Natural killer cell (primary cell): ENCODE measurements around the gene NADK2. TPM values are rescaled to one million over a fixed set of nuclear protein-coding genes. Genes with fewer than 3 reads are reported as not detected.
"Not testable (repeated sequence)": the region's sequence is repeated elsewhere in the genome, so short reads cannot be mapped to it uniquely, and the experiment has no call there.

Source experiments
- ATAC-seq, 3 donors: fragments of 150-1000 bp in 2 of 3; fragments of 200-7000 bp in 1 of 3; cut with Tn5 transposase; 1 replicate in 1 of 3; 2 replicates in 2 of 3; pipeline ENCODE4 v1.10.0; 2021; ENCODE audit warnings: mild to moderate bottlenecking in 2 of 3, moderate library complexity in 2 of 3
- DNase-seq, 2 donors: peaks; one replicate each; pipeline versions ENCODE4 v3.0.0 to v3.0.0-alpha.2; 2013 to 2021; ENCODE audit warnings: mixed read lengths in 1 of 2
- H3K27ac ChIP-seq: one replicate; pipeline ENCODE4 v1.5.1; 2013; ENCODE audit warnings: mild to moderate bottlenecking, low read length
- H3K27me3 ChIP-seq: one replicate; pipeline ENCODE4 v1.6.1; 2013; ENCODE audit warnings: low read length; ENCODE audit not compliant: control insufficient read depth, insufficient read depth
- H3K36me3 ChIP-seq: one replicate; pipeline ENCODE4 v1.6.1; 2013; ENCODE audit warnings: low read length; ENCODE audit not compliant: control insufficient read depth, insufficient read depth
- H3K4me1 ChIP-seq: one replicate; pipeline ENCODE4 v1.6.1; 2013; ENCODE audit warnings: low read length; ENCODE audit not compliant: control insufficient read depth, insufficient read depth
- H3K4me3 ChIP-seq: one replicate; pipeline ENCODE4 v1.5.1; 2013; ENCODE audit warnings: low read length
- H3K9me3 ChIP-seq: one replicate; pipeline ENCODE4 v1.6.1; 2013; ENCODE audit warnings: low read length; ENCODE audit not compliant: control insufficient read depth, insufficient read depth
- H3K27ac Mint-ChIP-seq, 2 donors: one replicate each; pipeline ENCODE4 v1.8.0; 2022; ENCODE audit warnings: mild to moderate bottlenecking in 2 of 2, mixed read lengths in 2 of 2, moderate library complexity in 1 of 2
- H3K27me3 Mint-ChIP-seq, 2 donors: one replicate each; pipeline ENCODE4 v1.8.0; 2022; ENCODE audit warnings: low read depth in 2 of 2, mixed read lengths in 2 of 2
- H3K36me3 Mint-ChIP-seq: one replicate; pipeline ENCODE4 v1.8.0; 2022; ENCODE audit warnings: mixed read lengths
- H3K4me1 Mint-ChIP-seq, 2 donors: one replicate each; pipeline ENCODE4 v1.8.0; 2022; ENCODE audit warnings: mixed read lengths in 2 of 2
- H3K4me3 Mint-ChIP-seq: one replicate; pipeline ENCODE4 v1.8.0; 2022; ENCODE audit warnings: mild to moderate bottlenecking, moderate library complexity, mixed read lengths
- H3K9me3 Mint-ChIP-seq, 2 donors: one replicate each; pipeline ENCODE4 v1.8.0; 2022; ENCODE audit warnings: mixed read lengths in 2 of 2
- CTCF ChIP-seq: fragments of 200-600 bp; IDR thresholded peaks from one replicate; pipeline ENCODE4 v1.8.0; 2022; ENCODE audit warnings: antibody characterized with exemption
- WGBS: methylation state at CpG from one replicate; pipeline ENCODE4 v1.1.7; 2013; ENCODE audit warnings: missing lambda C conversion rate; ENCODE audit not compliant: insufficient coverage; 5-methylcytosine and 5-hydroxymethylcytosine counted together
- intact Hi-C: fragments of 100-400 bp; cut with micrococcal nuclease; formaldehyde crosslinking; loops from one replicate; pipeline ENCODE4 v1.14.2; 2022
- total RNA-seq, 4 donors: library from RNA; stranded (reverse); fragments of 120-200 nt in 1 of 4; gene quantifications; one replicate each; pipeline versions ENCODE4 v1.2.3 to v1.2.4, GENCODE V29; 2013 to 2022

Gene NADK2
- total RNA-seq, 3 donors from 2014 or later (not counting 1 experiment from before 2014, with no cell fraction given) = 13.1 to 16.2 (median 14.3) TPM

- Mint-ChIP-seq H3K4me1 (no peaks in the 10 kb centered on the region), H3K4me3 (no peak overlapping the region), H3K27ac (no peak overlapping the region), H3K36me3 (peaks cover 13% of the 10 kb centered on the region), H3K27me3 (no peaks in the 10 kb centered on the region), H3K9me3 (no peaks in the 10 kb centered on the region)
- Histone ChIP-seq H3K27ac (no peak overlapping the region), H3K4me3 (no peak overlapping the region), H3K4me1 (no peaks in the 10 kb centered on the region), H3K9me3 (no peaks in the 10 kb centered on the region), H3K36me3 (peaks cover 44% of the 10 kb centered on the region), H3K27me3 (no peaks in the 10 kb centered on the region)
- ATAC-seq (no peak), DNase-seq (no peak)
- TF ChIP-seq CTCF = no peak
- no CpG with 5 or more reads among the region's 2 CpGs for WGBS
- intact Hi-C loops = no loop called here
These were observed 42.1 kb downstream of the NADK2 start for GRCh38 chr5:36199620-36200019.

GRCh38 chr5:36198783-36199182 is 42.9 kb downstream of the NADK2 start:
- H3K27ac ChIP-seq, H3K27ac Mint-ChIP-seq, ATAC-seq, H3K4me1 Mint-ChIP-seq, H3K27me3 Mint-ChIP-seq, H3K9me3 Mint-ChIP-seq, DNase-seq, intact Hi-C loops, H3K4me3 Mint-ChIP-seq, H3K9me3 ChIP-seq, H3K4me1 ChIP-seq, H3K4me3 ChIP-seq, H3K27me3 ChIP-seq: not testable (repeated sequence)
- WGBS = 92% methylated on average over 1 of the region's 3 CpGs
- peaks cover 44% of the 10 kb centered on the region for H3K36me3 ChIP-seq
- H3K36me3 Mint-ChIP-seq = peaks cover 13% of the 10 kb centered on the region

GRCh38 chr5:36198281-36198680 is 43.4 kb downstream of the NADK2 start:
- no peaks in the 10 kb centered on the region for H3K4me1 Mint-ChIP-seq
- TF ChIP-seq CTCF = no peak
- H3K36me3 Mint-ChIP-seq = peaks cover 13% of the 10 kb centered on the region
- intact Hi-C loops = no loop called here
- Histone ChIP-seq H3K27ac (no peak overlapping the region), H3K36me3 (peaks cover 45% of the 10 kb centered on the region), H3K4me3 (no peak overlapping the region), H3K9me3 (no peaks in the 10 kb centered on the region), H3K27me3 (no peaks in the 10 kb centered on the region), H3K4me1 (no peaks in the 10 kb centered on the region)
- H3K27ac Mint-ChIP-seq = no peak overlapping the region
- no peak overlapping the region for H3K4me3 Mint-ChIP-seq
- H3K9me3 Mint-ChIP-seq = no peaks in the 10 kb centered on the region
- no peaks in the 10 kb centered on the region for H3K27me3 Mint-ChIP-seq
- ATAC-seq = no peak
- DNase-seq = no peak

- Histone ChIP-seq H3K27ac (no peak overlapping the region), H3K9me3 (no peaks in the 10 kb centered on the region), H3K27me3 (no peaks in the 10 kb centered on the region), H3K4me3 (no peak overlapping the region), H3K4me1 (no peaks in the 10 kb centered on the region), H3K36me3 (peaks cover 26% of the 10 kb centered on the region)
- Mint-ChIP-seq H3K27me3 (no peaks in the 10 kb centered on the region), H3K4me1 (peaks cover 0 to 3% of the 10 kb centered on the region in 2 donors), H3K4me3 (no peak overlapping the region), H3K9me3 (peaks cover 0 to 2% of the 10 kb centered on the region in 2 donors), H3K27ac (no peak overlapping the region), H3K36me3 (peaks cover 20% of the 10 kb centered on the region)
- intact Hi-C loops = no loop called here
- WGBS = 100% methylated on average over 2 of the region's 5 CpGs
- TF ChIP-seq CTCF = no peak
- ATAC-seq = no peak
- DNase-seq = no peak
These were observed 48.0 kb downstream of the NADK2 start for GRCh38 chr5:36193746-36194145.

- H3K4me1 Mint-ChIP-seq, H3K4me3 ChIP-seq, H3K27me3 Mint-ChIP-seq, H3K9me3 ChIP-seq, H3K4me1 ChIP-seq, DNase-seq, ATAC-seq, intact Hi-C loops, H3K27ac Mint-ChIP-seq, H3K9me3 Mint-ChIP-seq, H3K27me3 ChIP-seq, H3K4me3 Mint-ChIP-seq, H3K27ac ChIP-seq: not testable (repeated sequence)
- H3K36me3 Mint-ChIP-seq = peaks cover 19% of the 10 kb centered on the region
- peaks cover 26% of the 10 kb centered on the region for H3K36me3 ChIP-seq
- WGBS = no CpG with 5 or more reads among the region's 4 CpGs
These were observed 57.3 kb downstream of the NADK2 start for GRCh38 chr5:36184408-36184807.
